Thoracic aorta (tissue), 2 donors: Measurements from ENCODE around the gene TMEM107. TPM values are rescaled to one million over a fixed set of nuclear protein-coding genes. Genes with fewer than 3 reads are reported as not detected.

Experiments
- ATAC-seq: fragments of 150-250 bp; one replicate; pipeline ENCODE4 v1.8.0; 2017; ENCODE audit warnings: low read depth; ENCODE audit not compliant: insufficient number of reproducible peaks, low FRiP score
- DNase-seq: peaks from one replicate; pipeline ENCODE4 v3.0.0-alpha.2; 2020; ENCODE audit warnings: low spot score
- H3K27ac ChIP-seq, 2 donors: fragments of 200-600 bp; sonication (generic); 1 replicate in 1 of 2; 2 replicates in 1 of 2; pipeline ENCODE4 v1.5.1; 2016; ENCODE audit warnings: mild to moderate bottlenecking in 2 of 2, moderate library complexity in 2 of 2
- H3K27me3 ChIP-seq: fragments of 200-600 bp; sonication (generic); replicated peaks from 2 replicates; pipeline ENCODE4 v1.6.0; 2016; ENCODE audit warnings: mild to moderate bottlenecking; ENCODE audit not compliant: insufficient read depth
- H3K36me3 ChIP-seq: fragments of 200-600 bp; sonication (generic); one replicate; pipeline ENCODE4 v1.5.1; 2016
- H3K4me1 ChIP-seq, 2 donors: fragments of 200-600 bp; sonication (generic); 1 replicate in 1 of 2; 2 replicates in 1 of 2; pipeline versions ENCODE4 v1.5.1 to v1.6.0; 2016; ENCODE audit warnings: low read depth in 2 of 2, mild to moderate bottlenecking in 1 of 2; ENCODE audit not compliant: control insufficient read depth in 1 of 2
- H3K4me3 ChIP-seq: fragments of 200-600 bp; sonication (generic); 2 replicates; pipeline ENCODE4 v1.5.1; 2016; ENCODE audit warnings: mild to moderate bottlenecking
- H3K9me3 ChIP-seq: fragments of 200-600 bp; sonication (generic); 2 replicates; pipeline ENCODE4 v1.5.1; 2016
- total RNA-seq, 2 donors: library from RNA; depleted of rRNA; stranded (reverse); fragments of >200 nt; gene quantifications; one replicate each; pipeline versions ENCODE4 v1.1.0 to v1.2.3, GENCODE V29; 2016
- TF ChIP-seq, protein P1 (sequence below): fragments of 200-600 bp; sonication (generic); IDR thresholded peaks from one replicate; pipeline ENCODE4 v1.5.1; 2019; ENCODE audit warnings: antibody characterized with exemption

The TMEM107 gene
- total RNA-seq, 2 donors from 2014 or later: 8.4 to 32.1 TPM

DNA sequence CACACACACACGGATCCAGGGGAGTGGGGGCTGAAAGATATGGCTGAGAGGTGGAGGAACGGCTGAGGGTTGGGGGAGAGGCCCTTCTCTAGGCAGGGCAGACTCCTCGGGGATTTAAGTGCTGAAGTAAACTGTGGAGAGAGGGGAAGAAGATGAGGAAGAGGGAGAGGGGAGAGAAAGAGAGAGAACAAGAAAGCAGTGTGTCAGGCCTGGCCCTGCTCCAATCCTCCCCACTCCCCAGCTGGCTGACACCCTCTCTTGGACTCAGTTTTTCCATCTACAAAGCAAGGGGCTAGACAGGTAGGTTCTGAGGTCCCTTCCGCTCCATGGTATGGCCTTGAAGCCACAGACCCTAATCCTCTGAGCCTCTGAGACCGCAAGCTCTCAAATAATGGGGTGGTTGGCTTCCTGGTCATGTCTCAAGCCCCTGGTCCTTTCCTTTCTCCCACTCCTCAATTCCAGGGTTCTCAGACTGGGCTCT is 15.4 kb downstream of the TMEM107 start:
- TF ChIP-seq, protein P1, sequence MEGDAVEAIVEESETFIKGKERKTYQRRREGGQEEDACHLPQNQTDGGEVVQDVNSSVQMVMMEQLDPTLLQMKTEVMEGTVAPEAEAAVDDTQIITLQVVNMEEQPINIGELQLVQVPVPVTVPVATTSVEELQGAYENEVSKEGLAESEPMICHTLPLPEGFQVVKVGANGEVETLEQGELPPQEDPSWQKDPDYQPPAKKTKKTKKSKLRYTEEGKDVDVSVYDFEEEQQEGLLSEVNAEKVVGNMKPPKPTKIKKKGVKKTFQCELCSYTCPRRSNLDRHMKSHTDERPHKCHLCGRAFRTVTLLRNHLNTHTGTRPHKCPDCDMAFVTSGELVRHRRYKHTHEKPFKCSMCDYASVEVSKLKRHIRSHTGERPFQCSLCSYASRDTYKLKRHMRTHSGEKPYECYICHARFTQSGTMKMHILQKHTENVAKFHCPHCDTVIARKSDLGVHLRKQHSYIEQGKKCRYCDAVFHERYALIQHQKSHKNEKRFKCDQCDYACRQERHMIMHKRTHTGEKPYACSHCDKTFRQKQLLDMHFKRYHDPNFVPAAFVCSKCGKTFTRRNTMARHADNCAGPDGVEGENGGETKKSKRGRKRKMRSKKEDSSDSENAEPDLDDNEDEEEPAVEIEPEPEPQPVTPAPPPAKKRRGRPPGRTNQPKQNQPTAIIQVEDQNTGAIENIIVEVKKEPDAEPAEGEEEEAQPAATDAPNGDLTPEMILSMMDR: no peak
- Histone ChIP-seq H3K4me1 (peaks cover 28 to 58% of the 10 kb centered on the region in 2 donors), H3K27me3 (no peaks in the 10 kb centered on the region), H3K36me3 (no peaks in the 10 kb centered on the region), H3K4me3 (peak overlapping the region; percentile 0), H3K9me3 (no peaks in the 10 kb centered on the region), H3K27ac (peak overlapping the region; percentile 98 to 99)
- DNase-seq: no peak
- ATAC-seq: no peak

DNA sequence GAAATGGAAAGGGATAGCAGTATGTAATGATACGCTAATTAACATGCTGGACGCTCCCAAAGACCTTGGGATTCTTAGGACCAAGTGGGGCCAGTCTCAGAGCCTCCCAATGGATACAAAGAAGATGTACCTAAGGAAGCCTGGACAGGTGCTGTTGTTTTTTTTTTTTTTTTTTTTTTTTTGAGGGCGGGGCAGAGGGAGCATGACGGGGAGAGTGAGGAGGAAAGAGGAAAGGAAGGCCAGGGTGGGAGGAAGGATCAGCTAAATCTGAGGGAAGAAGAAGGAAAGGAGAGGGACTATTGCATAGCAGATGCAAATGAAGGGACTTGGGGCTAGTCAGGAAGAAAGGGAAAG is 16.0 kb downstream of the TMEM107 start:
- H3K4me3 ChIP-seq: no peak overlapping the region

DNA sequence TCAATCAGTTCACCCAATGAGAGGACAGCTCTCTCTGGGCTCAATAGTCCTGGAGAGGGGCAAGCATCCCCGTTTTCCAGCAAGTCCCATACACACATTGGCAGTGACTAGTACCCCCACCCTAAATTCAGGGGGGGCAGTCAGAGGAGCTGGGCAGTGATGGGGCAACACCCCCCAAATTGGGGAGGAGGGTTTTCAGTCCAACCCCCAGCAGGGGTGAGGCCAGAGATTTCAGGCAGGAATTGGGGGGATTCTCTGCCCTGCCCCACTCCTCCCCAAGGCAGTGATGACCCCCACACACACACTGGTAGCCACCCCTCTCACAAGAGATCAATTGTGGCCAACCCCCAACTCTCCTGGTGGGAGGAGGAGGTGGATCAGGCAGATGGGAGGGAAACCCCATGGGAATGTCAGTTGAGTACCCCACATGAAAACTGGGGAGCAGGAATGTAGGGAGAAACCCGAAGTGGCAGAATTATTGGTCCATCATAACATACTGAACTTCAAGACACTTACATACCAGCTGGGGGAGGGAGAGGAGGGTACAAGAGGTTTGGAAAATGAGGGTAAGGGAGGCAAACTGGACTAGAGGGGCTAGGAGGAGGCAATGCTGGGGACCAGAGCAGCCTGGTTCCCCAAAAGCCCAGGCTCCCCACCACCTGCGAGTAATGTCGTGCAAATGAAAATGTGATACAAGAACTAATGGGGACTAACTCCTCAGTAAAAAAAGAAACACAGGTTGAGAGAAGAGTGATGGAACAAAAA is 16.5 kb downstream of the TMEM107 start:
- DNase-seq (no peak), ATAC-seq (no peak)
- peak overlapping the region; percentile 2 to 98 for H3K27ac ChIP-seq
- H3K9me3 ChIP-seq: no peaks in the 10 kb centered on the region
- H3K4me3 ChIP-seq: no peak overlapping the region
- H3K36me3 ChIP-seq: no peaks in the 10 kb centered on the region
- no peaks in the 10 kb centered on the region for H3K27me3 ChIP-seq
- H3K4me1 ChIP-seq: peaks cover 28 to 57% of the 10 kb centered on the region in 2 donors
- TF ChIP-seq, protein P1: no peak

More for the DNA sequence above, 16.0 kb downstream of the TMEM107 start:
- Histone ChIP-seq H3K27me3 (no peaks in the 10 kb centered on the region), H3K9me3 (no peaks in the 10 kb centered on the region), H3K36me3 (no peaks in the 10 kb centered on the region), H3K4me1 (peaks cover 28 to 58% of the 10 kb centered on the region in 2 donors), H3K27ac (peak overlapping the region; percentile 98 to 99)
- ATAC-seq (no peak), DNase-seq (no peak)
- TF ChIP-seq, protein P1: no peak

DNA sequence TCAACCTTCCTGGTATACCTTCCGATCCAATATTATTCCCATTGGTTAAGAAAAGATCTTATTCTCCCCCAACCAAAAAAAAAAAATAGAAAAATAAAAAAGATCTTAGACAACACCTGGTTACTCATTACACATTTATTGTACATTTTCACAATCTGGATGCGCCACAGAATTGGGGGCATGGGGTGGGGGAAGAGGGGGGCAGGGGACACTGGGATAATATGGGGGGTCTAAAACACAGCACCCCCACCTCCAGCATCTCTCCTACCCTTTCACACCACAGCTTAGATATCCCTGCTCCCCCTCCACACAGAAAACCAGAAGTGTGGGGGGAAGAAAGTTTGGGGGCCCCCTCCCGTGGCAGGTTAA is 17.2 kb downstream of the TMEM107 start:
- no peaks in the 10 kb centered on the region for H3K9me3 ChIP-seq
- H3K36me3 ChIP-seq: no peaks in the 10 kb centered on the region
- H3K27ac ChIP-seq: peak overlapping the region; percentile 96 to 98
- no peaks in the 10 kb centered on the region for H3K27me3 ChIP-seq
- ATAC-seq: no peak
- no peak overlapping the region for H3K4me3 ChIP-seq
- TF ChIP-seq, protein P1: no peak
- DNase-seq: no peak
- peaks cover 24 to 51% of the 10 kb centered on the region in 2 donors for H3K4me1 ChIP-seq

DNA sequence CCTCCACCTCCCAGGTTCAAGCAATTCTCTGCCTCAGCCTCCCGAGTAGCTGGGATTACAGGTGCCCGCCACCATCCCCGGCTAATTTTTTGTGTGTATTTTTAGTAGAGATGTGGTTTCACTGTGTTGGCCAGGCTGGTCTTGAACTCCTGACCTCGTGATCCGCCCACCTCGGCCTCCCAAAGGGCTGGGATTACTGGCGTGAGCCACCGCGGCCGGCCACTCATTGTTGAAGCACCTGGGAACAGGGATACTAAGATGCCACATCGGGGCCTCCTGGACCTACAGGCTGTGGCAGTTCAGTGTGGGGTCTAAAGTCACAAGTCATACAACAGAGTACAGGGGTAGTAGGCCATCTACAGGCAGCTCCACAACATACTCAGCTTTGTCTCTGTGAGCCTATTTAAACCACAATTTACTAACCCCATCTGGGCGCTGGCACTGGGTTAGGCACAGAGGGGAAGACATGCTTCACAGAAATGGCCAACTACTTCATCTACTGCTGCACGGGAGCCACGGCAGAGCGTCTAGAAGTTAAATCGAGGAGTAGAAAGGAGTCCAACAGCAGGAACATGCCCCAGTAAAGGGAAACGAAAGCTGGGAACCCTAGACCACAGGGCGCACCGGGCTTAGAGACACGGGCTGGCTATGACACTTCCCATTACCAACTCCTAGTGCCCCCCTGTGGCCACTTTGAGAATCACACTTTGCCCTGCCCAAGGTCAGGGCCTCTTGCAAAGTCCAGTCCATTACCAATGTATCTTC is 17.7 kb downstream of the TMEM107 start:
- TF ChIP-seq, protein P1: peak; percentile 95
- DNase-seq (peak; percentile 72), ATAC-seq (no peak)
- H3K9me3 ChIP-seq: no peaks in the 10 kb centered on the region
- H3K4me3 ChIP-seq: peak overlapping the region; percentile 11
- no peaks in the 10 kb centered on the region for H3K27me3 ChIP-seq
- peak overlapping the region; percentile 96 to 98 for H3K27ac ChIP-seq
- peaks cover 18 to 51% of the 10 kb centered on the region in 2 donors for H3K4me1 ChIP-seq
- no peaks in the 10 kb centered on the region for H3K36me3 ChIP-seq
